ENCODE results near the gene TBC1D21.

Gene TBC1D21

GRCh38 chr15:73927003-73927475 is 53.7 kb downstream of the TBC1D21 start:
- peak; percentile 75 for DNase-seq (ENCODE audit: low spot score)
- in situ Hi-C loops (cut with MboI; ENCODE audit: low pct_unique_long_range_greater_than_20kb, low sequenced_read_pairs, unreplicated experiment): no loop called here
- TF ChIP-seq CTCF (IDR thresholded peaks at IDR 0.05; ENCODE audit: extremely low read depth, insufficient read depth, missing control alignments): no peak

- TF ChIP-seq CTCF (IDR thresholded peaks at IDR 0.05; ENCODE audit: extremely low read depth, insufficient read depth, missing control alignments): peak; percentile 32
- DNase-seq (ENCODE audit: low spot score): peak; percentile 80
- in situ Hi-C loops (cut with MboI; ENCODE audit: low pct_unique_long_range_greater_than_20kb, low sequenced_read_pairs, unreplicated experiment): no loop called here
Measured at GRCh38 chr15:73927476-73928240, 54.3 kb downstream of the TBC1D21 start.

GRCh38 chr15:73928241-73928579 is 54.8 kb downstream of the TBC1D21 start:
- DNase-seq (ENCODE audit: low spot score): no peak

GRCh38 chr15:73928971-73929627 is 55.7 kb downstream of the TBC1D21 start:
- DNase-seq (ENCODE audit: low spot score): no peak
- no peak for TF ChIP-seq CTCF (IDR thresholded peaks at IDR 0.05; ENCODE audit: extremely low read depth, insufficient read depth, missing control alignments)
- in situ Hi-C loops (cut with MboI; ENCODE audit: low pct_unique_long_range_greater_than_20kb, low sequenced_read_pairs, unreplicated experiment): no loop called here

More at GRCh38 chr15:73928241-73928579, 54.8 kb downstream of the TBC1D21 start:
- in situ Hi-C loops (cut with MboI; ENCODE audit: low pct_unique_long_range_greater_than_20kb, low sequenced_read_pairs, unreplicated experiment): no loop called here
- TF ChIP-seq CTCF (IDR thresholded peaks at IDR 0.05; ENCODE audit: extremely low read depth, insufficient read depth, missing control alignments): no peak

GRCh38 chr15:73930371-73930770 is 57.0 kb downstream of the TBC1D21 start:
- DNase-seq (ENCODE audit: low spot score): no peak
- in situ Hi-C loops (cut with MboI; ENCODE audit: low pct_unique_long_range_greater_than_20kb, low sequenced_read_pairs, unreplicated experiment): no loop called here
- TF ChIP-seq CTCF (IDR thresholded peaks at IDR 0.05; ENCODE audit: extremely low read depth, insufficient read depth, missing control alignments): no peak

GRCh38 chr15:73930790-73931281 is 57.5 kb downstream of the TBC1D21 start:
- in situ Hi-C loops (cut with MboI; ENCODE audit: low pct_unique_long_range_greater_than_20kb, low sequenced_read_pairs, unreplicated experiment): no loop called here

More at GRCh38 chr15:73930790-73931281, 57.5 kb downstream of the TBC1D21 start:
- DNase-seq (ENCODE audit: low spot score): no peak
- no peak for TF ChIP-seq CTCF (IDR thresholded peaks at IDR 0.05; ENCODE audit: extremely low read depth, insufficient read depth, missing control alignments)
